GM23338 (cell line): ENCODE measurements around the gene CBX6.

Experiments
- CREB1 ChIP-seq: fragments of 250-450 bp; sonication (Bioruptor Pico); IDR thresholded peaks from 2 replicates; pipeline ENCODE4 v1.5.0; 2020; ENCODE audit warnings: low read depth, mild to moderate bottlenecking, moderate library complexity
- CTCF ChIP-seq, 2 experiments: fragments of 200-600 bp in 1 of 2; sonication (generic) in 1 of 2; conservative IDR thresholded peaks; 2 replicates each; pipeline versions ENCODE4 v1.5.1 to v1.6.1; 2016 to 2017; ENCODE audit warnings: antibody characterized with exemption in 2 of 2, low read depth in 2 of 2, mild to moderate bottlenecking in 2 of 2, moderate library complexity in 1 of 2
- ETS1 ChIP-seq: IDR thresholded peaks from 2 replicates; pipeline ENCODE4 v1.6.1; 2016; ENCODE audit warnings: antibody characterized with exemption
- EZH2 ChIP-seq: fragments of 200-600 bp; sonication (generic); IDR thresholded peaks from one replicate; pipeline ENCODE4 v1.8.0; 2017; ENCODE audit warnings: antibody characterized with exemption, mild to moderate bottlenecking, low read depth; ENCODE audit not compliant: unreplicated experiment
- EZH2phosphoT487 ChIP-seq: fragments of 200-600 bp; sonication (generic); IDR thresholded peaks from one replicate; pipeline ENCODE4 v1.8.1; 2018; ENCODE audit warnings: antibody characterized with exemption; ENCODE audit not compliant: unreplicated experiment
- JUNB ChIP-seq: IDR thresholded peaks from one replicate; pipeline ENCODE4 v1.6.1; 2016; ENCODE audit warnings: antibody characterized with exemption; ENCODE audit not compliant: unreplicated experiment
- NANOG ChIP-seq: IDR thresholded peaks from 2 replicates; pipeline ENCODE4 v1.6.1; 2016; ENCODE audit warnings: antibody characterized with exemption, borderline replicate concordance
- POLR2AphosphoS5 ChIP-seq: IDR thresholded peaks from 2 replicates; pipeline ENCODE4 v1.6.1; 2016; ENCODE audit warnings: antibody characterized with exemption, low read depth
- REST ChIP-seq: IDR thresholded peaks from one replicate; pipeline ENCODE4 v1.6.1; 2018; ENCODE audit warnings: antibody characterized with exemption; ENCODE audit not compliant: unreplicated experiment
- ZNF114 ChIP-seq: fragments of 250-450 bp; sonication (Bioruptor Pico); IDR thresholded peaks from 2 replicates; pipeline ENCODE4 v1.5.0; 2020; ENCODE audit warnings: mild to moderate bottlenecking, moderate library complexity
- ZNF331 ChIP-seq: fragments of 250-450 bp; sonication (Bioruptor Pico); IDR thresholded peaks from 2 replicates; pipeline ENCODE4 v1.5.0; 2020; ENCODE audit warnings: low read depth, mild to moderate bottlenecking, moderate library complexity

- no peak for TF ChIP-seq CTCF (conservative IDR thresholded peaks at IDR 0.05; ENCODE audit: low read depth in 2 of 2)
- no peak for TF ChIP-seq POLR2AphosphoS5
- TF ChIP-seq CREB1 (CRISPR knock-in tag), result no peak
- TF ChIP-seq REST, result no peak
- no peak for TF ChIP-seq EZH2
- TF ChIP-seq EZH2phosphoT487, result no peak
- no peak for TF ChIP-seq NANOG
- no peak for TF ChIP-seq JUNB
- no peak for TF ChIP-seq ZNF114 (CRISPR knock-in tag)
- no peak for TF ChIP-seq ETS1
- TF ChIP-seq ZNF331 (CRISPR knock-in tag), result no peak
These were observed 28.7 kb upstream of the CBX6 start for GRCh38 chr22:38900677-38901076.
